GM20431 (cell line): ENCODE measurements around the gene DHRS4L2.
"Not testable (repeated sequence)": the region's sequence is repeated elsewhere in the genome, so short reads cannot be mapped to it uniquely, and the experiment has no call there.

ENCODE experiments used
- in situ Hi-C: fragments of 300-500 bp; cut with MseI, MboI; formaldehyde crosslinking; loops from one replicate; pipeline ENCODE4 v1.15.0; 2020; ENCODE audit warnings: low sequenced_read_pairs; ENCODE audit not compliant: unreplicated experiment

The DHRS4L2 gene

GRCh38 chr14:24013654-24014514, 25.2 kb downstream of the DHRS4L2 start:
- in situ Hi-C loops, result no loop called here

GRCh38 chr14:24015745-24016144, 27.0 kb downstream of the DHRS4L2 start:
- in situ Hi-C loops, result not testable (repeated sequence)

- in situ Hi-C loops, result not testable (repeated sequence)
Observed at GRCh38 chr14:24018978-24019377, 30.2 kb downstream of the DHRS4L2 start.

DNA sequence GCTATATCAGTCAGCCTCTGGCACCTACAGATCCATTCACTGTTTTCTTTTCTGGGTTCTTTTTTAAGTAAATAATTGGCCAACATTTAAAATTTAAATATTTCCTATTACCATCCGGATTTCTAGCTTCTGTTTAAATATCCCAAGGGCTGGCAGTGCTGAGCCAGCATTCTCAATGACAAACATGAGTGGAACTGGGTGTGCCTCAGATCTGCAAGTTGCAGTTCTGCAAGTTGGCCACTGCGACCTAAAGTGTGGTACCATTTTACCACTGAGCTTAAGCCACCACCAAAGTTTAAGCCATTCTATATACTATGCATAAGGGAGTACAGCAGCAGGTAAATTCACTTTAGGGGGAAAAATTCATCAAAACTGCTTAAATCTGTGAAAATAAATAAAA, 31.2 kb downstream of the DHRS4L2 start:
- in situ Hi-C loops, result not testable (repeated sequence)

- in situ Hi-C loops, result not testable (repeated sequence)
Observed at GRCh38 chr14:24020520-24020919, 31.8 kb downstream of the DHRS4L2 start.

DNA sequence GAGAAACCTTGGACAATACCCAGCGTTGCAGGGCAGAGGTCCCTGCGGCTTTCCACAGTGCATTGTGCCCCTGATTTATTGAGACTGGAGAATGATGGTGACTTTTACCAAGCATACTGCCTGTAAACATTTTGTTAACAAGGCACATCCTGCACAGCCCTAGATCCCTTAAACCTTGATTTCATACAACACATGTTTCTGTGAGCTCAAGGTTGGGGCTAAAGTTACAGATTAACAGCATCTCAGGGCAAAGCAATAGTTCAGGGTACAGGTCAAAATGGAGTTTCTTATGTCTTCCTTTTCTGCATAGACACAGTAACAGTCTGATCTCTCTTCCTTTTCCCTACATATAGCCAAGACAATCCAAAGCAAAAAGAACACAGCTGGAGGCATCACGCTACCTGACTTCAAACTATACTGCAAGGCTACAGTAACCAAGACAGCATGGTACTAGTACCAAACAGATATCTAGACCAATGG, 36.2 kb downstream of the DHRS4L2 start:
- in situ Hi-C loops, result not testable (repeated sequence)

DNA sequence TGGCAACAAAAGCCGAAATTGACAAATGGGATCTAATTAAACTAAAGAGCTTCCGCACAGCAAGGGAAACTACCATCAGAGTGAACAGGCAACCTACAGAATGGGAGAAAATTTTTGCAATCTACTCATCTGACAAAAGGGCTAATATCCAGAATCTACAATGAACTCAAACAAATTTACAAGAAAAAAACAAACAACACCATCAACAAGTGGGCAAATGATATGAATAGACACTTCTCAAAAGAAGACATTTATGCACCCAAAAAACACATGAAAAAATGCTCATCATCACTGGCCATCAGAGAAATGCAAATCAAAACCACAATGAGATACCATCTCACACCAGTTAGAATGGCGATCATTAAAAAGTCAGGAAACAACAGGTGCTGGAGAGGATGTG, 41.0 kb downstream of the DHRS4L2 start:
- in situ Hi-C loops, result not testable (repeated sequence)

- in situ Hi-C loops, result not testable (repeated sequence)
Observed at GRCh38 chr14:24031331-24031730, 42.6 kb downstream of the DHRS4L2 start.

- in situ Hi-C loops, result no loop called here
Observed at GRCh38 chr14:24032727-24033418, 44.1 kb downstream of the DHRS4L2 start.

GRCh38 chr14:24035769-24036168, 47.0 kb downstream of the DHRS4L2 start:
- in situ Hi-C loops, result not testable (repeated sequence)

DNA sequence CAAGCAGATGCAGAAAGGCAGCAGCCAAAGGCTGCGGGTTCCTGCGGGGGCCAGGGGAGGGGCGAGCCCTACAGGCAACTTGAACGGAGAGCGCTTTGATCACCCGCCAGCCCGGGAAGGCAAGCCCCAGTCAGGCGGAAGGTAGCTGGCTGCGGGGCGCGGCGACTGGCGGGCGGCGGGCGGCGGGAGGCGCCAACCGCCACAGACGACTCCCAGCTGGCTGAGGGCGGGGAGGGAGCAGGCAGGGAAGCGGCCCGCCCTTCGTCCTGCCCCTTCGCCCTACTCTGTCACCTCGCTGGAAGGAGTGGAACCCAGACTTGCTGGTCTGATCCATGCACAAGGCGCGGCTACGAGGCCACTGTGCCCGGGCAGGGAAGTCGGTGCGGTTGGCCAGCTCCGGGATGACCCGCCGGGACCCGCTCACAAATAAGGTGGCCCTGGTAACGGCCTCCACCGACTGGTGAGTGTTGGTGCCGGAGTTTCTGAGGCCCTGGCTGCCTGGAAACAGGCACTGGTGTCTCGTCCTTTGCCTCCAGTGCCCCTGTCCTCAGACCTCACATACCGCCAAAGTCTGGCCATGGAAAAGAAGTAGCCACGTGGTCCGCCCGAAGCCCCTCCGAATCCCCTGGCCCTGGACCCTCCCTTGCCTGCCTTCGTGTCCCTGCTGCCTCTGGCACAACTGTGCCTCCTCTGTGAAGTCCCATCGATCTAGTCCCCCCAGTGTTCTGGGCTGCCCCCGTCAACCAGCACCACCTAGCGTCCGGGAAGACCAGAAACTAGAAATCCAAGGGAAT, 47.6 kb downstream of the DHRS4L2 start:
- in situ Hi-C loops, result no loop called here

DNA sequence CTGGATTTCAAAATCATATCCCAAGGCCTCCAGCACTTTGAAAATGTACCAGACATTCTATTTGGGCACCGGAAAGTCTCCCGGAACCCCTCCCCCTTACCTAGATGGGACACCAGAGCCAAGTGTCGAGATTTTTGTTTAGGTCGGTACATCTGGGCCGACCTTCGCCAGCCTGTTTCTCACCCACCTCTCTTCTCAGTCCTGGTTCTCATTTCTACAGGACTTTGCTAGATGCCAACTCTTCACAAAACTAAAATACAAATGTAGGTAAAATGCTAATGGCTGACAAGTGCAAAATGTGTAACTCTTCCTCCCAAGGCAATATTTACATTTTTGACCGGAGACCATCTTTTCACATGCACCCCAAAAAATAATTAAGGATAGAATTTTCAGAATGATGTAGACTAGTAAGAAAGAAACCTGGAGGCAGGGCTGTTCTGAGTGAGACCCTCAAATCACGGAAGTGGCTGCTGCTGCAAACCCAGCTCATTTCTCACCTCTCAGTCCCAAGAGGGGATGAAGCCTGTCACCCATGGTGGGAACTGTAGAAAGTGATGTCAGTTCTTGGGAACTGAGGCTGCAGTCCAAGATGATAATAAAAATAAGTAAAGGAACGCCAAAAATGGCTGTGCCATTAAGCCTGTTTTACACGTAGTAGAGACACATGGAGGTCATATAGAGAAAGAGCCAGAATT, 48.4 kb downstream of the DHRS4L2 start:
- in situ Hi-C loops, result not testable (repeated sequence)

DNA sequence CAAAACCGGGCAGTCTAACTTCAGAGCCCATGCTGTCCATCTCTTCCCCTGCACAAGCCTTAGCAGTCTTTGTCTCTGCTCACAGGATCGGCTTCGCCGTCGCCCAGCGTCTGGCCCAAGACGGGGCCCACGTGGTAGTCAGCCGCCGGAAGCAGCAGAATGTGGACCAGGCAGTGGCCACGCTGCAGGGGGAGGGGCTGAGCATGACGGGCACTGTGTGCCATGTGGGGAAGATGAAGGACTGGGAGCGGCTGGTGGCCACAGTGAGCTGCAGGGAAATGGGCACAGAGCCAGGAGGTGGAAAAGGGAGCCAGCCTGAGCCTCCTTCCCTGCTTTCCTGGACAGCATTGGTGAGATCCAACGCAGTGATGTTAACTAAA, 48.9 kb downstream of the DHRS4L2 start:
- in situ Hi-C loops, result no loop called here

DNA sequence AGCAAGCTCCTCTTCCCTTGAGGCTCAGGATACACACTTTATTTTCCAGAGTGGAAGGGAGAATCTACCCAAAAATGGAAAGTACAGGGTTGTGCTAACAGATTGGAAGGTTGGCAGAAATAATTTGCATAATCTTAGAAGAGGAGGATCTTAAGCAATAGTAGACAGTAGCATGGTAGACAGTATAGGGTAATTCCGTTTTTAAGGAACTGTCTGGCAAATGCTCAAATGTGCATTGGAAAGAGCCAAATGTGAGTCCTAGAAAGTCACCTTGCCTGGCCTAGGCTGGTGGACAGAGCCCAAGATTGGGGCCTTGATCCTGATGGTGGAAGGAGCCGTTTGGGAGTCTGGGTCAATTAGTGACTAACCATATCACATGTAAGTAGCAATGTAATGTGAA, 50.0 kb downstream of the DHRS4L2 start:
- in situ Hi-C loops, result no loop called here

DNA sequence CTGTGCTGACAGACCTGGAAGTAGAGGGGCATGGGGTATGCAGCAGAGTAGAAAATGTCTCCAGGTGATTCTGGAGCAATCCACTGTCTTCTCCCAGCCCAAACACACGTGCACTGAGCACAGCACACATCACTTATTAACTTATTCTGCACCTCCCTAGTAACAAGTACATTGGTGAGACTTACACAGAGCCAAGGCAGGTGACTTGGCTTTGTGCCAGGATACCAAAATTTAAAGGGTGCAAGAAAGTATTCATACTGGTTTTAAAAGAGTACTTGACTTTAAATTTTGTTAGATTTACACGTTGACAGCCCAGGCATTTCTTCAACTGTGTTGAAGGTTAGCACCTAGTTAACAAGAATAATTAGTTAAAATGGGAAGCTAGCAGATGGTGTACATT, 52.0 kb downstream of the DHRS4L2 start:
- in situ Hi-C loops, result no loop called here

GRCh38 chr14:24042746-24043145, 54.0 kb downstream of the DHRS4L2 start:
- in situ Hi-C loops, result no loop called here

GRCh38 chr14:24049002-24049401, 60.3 kb downstream of the DHRS4L2 start:
- in situ Hi-C loops, result not testable (repeated sequence)

DNA sequence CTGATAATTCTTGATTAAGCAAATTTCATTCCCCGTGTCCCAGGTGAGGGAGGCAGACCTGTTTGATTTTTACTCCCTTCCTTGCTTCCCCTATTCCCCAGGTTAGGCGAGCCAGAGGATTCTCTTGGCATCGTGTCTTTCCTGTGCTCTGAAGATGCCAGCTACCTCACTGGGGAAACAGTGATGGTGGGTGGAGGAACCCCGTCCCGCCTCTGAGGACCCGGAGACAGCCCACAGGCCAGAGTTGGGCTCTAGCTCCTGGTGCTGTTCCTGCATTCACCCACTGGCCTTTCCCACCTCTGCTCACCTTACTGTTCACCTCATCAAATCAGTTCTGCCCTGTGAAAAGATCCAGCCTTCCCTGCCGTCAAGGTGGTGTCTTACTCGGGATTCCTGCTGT, 62.0 kb downstream of the DHRS4L2 start:
- in situ Hi-C loops, result not testable (repeated sequence)

DNA sequence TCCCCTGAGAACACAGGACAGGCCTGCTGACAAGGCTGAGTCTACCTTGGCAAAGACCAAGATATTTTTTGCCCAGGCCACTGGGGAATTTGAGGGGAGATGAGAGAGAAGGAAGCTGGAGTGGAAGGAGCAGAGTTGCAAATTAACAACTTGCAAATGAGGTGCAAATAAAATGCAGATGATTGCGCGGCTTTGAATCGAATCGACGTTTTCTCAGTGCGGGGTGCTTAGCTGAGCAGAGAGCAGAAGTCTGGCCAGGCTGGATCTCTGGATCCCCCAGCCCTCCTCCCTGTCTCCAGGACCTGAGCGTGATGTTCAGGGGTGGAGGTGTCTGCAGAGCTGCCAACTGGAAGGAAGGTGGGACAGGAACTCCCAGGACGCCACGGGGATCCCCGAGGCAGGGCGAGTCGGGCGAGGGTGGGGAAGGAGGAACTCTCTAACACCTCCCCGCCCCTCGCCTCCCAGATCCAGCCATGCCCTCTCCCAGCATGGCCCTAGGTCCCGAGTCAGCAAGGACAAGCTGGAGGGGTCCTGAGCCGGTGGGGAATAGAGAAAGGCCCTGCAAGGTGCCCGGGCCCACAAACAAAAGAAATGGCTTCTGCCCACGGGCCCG, 62.6 kb downstream of the DHRS4L2 start:
- in situ Hi-C loops, result no loop called here
